T-cell (primary cell): Measurements from ENCODE around the gene SOX18. TPM values are rescaled to one million over a fixed set of nuclear protein-coding genes. Genes with fewer than 3 reads are reported as not detected.
A peak's percentile ranks its signal among the peaks of the same experiment; 100 is the strongest.

Source experiments
- ATAC-seq, 4 experiments: fragments of 200-7000 bp in 3 of 4; fragments of 150-1000 bp in 1 of 4; cut with Tn5 transposase; replicated peaks in 1 of 4; 1 replicate in 3 of 4; 2 replicates in 1 of 4; pipeline ENCODE4 v1.10.0; 2021; ENCODE audit warnings: moderate library complexity in 3 of 4, mild to moderate bottlenecking in 2 of 4, moderate number of reproducible peaks in 1 of 4
- CTCF ChIA-PET, 2 donors: fragments of 300-600 bp; sonication (Branson Sonifier 250); formaldehyde crosslinking; loops; one replicate each; lab custom pipeline; 2022; ENCODE audit warnings: antibody characterized with exemption in 2 of 2; lab: Charles Lee
- POLR2A ChIA-PET, 2 donors: fragments of 300-600 bp; sonication (Branson Sonifier 250); formaldehyde crosslinking; loops; one replicate each; lab custom pipeline; 2022; ENCODE audit warnings: antibody characterized with exemption in 2 of 2; lab: Charles Lee
- DNase-seq, 35 experiments: peaks; one replicate each; pipeline versions ENCODE4 v3.0.0 to v3.0.0-alpha.2; 2013 to 2023
- H3K27ac ChIP-seq: one replicate; pipeline ENCODE4 v1.5.1; 2013; ENCODE audit warnings: low read length
- H3K27me3 ChIP-seq, 2 experiments: replicated peaks in 1 of 2; 1 replicate in 1 of 2; 2 replicates in 1 of 2; pipeline versions ENCODE4 v1.6.1 to v1.7.0; 2013; ENCODE audit warnings: low read length in 1 of 2, mixed read lengths in 1 of 2; ENCODE audit not compliant: control insufficient read depth in 2 of 2, insufficient read depth in 2 of 2; ENCODE audit errors: extremely low read depth in 1 of 2
- H3K36me3 ChIP-seq, 2 donors: 1 replicate in 1 of 2; 2 replicates in 1 of 2; pipeline versions ENCODE4 v1.6.1 to v1.7.0; 2013; ENCODE audit warnings: low read length in 1 of 2; ENCODE audit not compliant: control insufficient read depth in 2 of 2, insufficient read depth in 1 of 2; ENCODE audit errors: extremely low read depth in 1 of 2
- H3K4me1 ChIP-seq, 2 experiments: 1 replicate in 1 of 2; 2 replicates in 1 of 2; pipeline versions ENCODE4 v1.6.1 to v1.7.0; 2013; ENCODE audit warnings: low read length in 2 of 2, mixed read lengths in 1 of 2; ENCODE audit not compliant: insufficient read depth in 2 of 2, control insufficient read depth in 1 of 2; ENCODE audit errors: extremely low read depth in 1 of 2
- H3K4me3 ChIP-seq, 2 donors: 1 replicate in 1 of 2; 2 replicates in 1 of 2; pipeline versions ENCODE4 v1.5.1 to v1.7.0; 2013; ENCODE audit warnings: mild to moderate bottlenecking in 2 of 2, low read length in 1 of 2, moderate library complexity in 1 of 2; ENCODE audit not compliant: control insufficient read depth in 1 of 2; ENCODE audit errors: extremely low read depth in 1 of 2
- H3K9me3 ChIP-seq: 2 replicates; pipeline ENCODE4 v1.7.0; 2013
- H3K27ac Mint-ChIP-seq, 2 donors: one replicate each; pipeline ENCODE4 v1.8.0; 2020 to 2021; ENCODE audit warnings: mild to moderate bottlenecking in 2 of 2, mixed read lengths in 2 of 2
- H3K27me3 Mint-ChIP-seq, 2 donors: one replicate each; pipeline ENCODE4 v1.8.0; 2021 to 2022; ENCODE audit warnings: mixed read lengths in 2 of 2
- H3K36me3 Mint-ChIP-seq: one replicate; pipeline ENCODE4 v1.8.0; 2021; ENCODE audit warnings: mixed read lengths
- H3K4me1 Mint-ChIP-seq, 3 donors: one replicate each; pipeline ENCODE4 v1.8.0; 2020 to 2022; ENCODE audit warnings: mixed read lengths in 3 of 3, mild to moderate bottlenecking in 1 of 3
- H3K4me3 Mint-ChIP-seq, 3 donors: one replicate each; pipeline ENCODE4 v1.8.0; 2020 to 2022; ENCODE audit warnings: mild to moderate bottlenecking in 3 of 3, mixed read lengths in 3 of 3, moderate library complexity in 3 of 3
- H3K9me3 Mint-ChIP-seq, 3 donors: one replicate each; pipeline ENCODE4 v1.8.0; 2020 to 2022; ENCODE audit warnings: mixed read lengths in 3 of 3
- WGBS: methylation state at CpG from one replicate; pipeline ENCODE4 v1.1.5; 2013; ENCODE audit warnings: missing lambda C conversion rate; ENCODE audit not compliant: insufficient coverage; 5-methylcytosine and 5-hydroxymethylcytosine counted together
- total RNA-seq, 35 experiments: library from RNA in 6 of 35; stranded (reverse) in 6 of 35; fragments of 120-200 nt in 1 of 35; gene quantifications; one replicate each; pipeline versions ENCODE4 v1.2.1 to v1.2.4 and lab custom pipeline; 2013 to 2026

The SOX18 gene
- total RNA-seq, 5 donors from 2014 or later (not counting 1 experiment from before 2014, with no cell fraction given): 0.35 to 0.56 (median 0.44) TPM; not detected in 2

DNA sequence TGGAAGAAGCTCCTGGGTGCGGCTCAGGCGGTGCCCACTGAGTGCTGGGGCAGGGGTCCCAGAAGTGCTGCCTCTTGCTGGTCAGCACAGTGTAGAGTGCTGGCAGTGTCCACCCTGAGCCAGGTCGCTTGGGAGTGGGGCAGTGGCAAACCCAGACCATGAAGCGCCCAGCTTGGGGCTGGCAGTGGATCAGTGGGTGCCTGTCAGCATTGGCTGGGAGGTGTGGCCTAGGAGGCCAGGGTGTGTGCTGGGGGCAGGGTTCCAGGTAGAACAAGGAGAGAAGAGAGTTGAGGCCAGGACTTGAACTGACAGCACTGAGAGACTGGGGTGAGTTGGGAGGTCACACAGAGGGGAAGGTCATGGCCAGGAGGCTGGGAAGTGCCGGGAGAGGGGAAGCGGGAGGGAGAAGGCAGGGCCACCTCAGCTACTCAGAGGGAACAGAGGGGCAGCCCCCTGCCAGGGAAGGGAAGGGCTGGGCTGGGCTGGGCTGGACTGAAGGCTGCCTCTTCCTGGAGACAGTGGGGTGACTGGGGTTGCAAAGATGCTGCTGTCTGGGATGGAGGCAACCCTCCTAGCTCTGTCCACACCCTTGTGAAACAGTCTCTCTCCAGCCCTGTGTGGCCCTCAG is 17.7 kb upstream of the SOX18 start:
- DNase-seq (no peak), ATAC-seq (no peak)
- peaks cover 11 to 88% of the 10 kb centered on the region in 2 experiments for H3K4me1 ChIP-seq
- ChIA-PET CTCF (interaction anchor here in 1 of 2 donors (0.6 kb wide), 1 partner anchor 364 kb away, joined by 4 read pairs; no protein-coding TSS in a partner anchor), POLR2A (no interaction called here)
- H3K36me3 Mint-ChIP-seq: no peaks in the 10 kb centered on the region
- H3K27ac Mint-ChIP-seq: peak overlapping the region; percentile 11 to 43
- no peaks in the 10 kb centered on the region for H3K9me3 Mint-ChIP-seq
- no peaks in the 10 kb centered on the region for H3K9me3 ChIP-seq
- peaks cover 0 to 4% of the 10 kb centered on the region in 2 donors for H3K36me3 ChIP-seq
- no peaks in the 10 kb centered on the region for H3K27me3 Mint-ChIP-seq
- H3K27me3 ChIP-seq: no peaks in the 10 kb centered on the region
- H3K4me3 Mint-ChIP-seq: peak overlapping the region in 1 of 3 donors; percentile 31
- no peak overlapping the region for H3K4me3 ChIP-seq
- peaks cover 39 to 60% (median 43%) of the 10 kb centered on the region in 3 donors for H3K4me1 Mint-ChIP-seq
- no peak overlapping the region for H3K27ac ChIP-seq
- WGBS: 94% methylated on average over 6 of the region's 6 CpGs

- no peaks in the 10 kb centered on the region for H3K9me3 Mint-ChIP-seq
- no peaks in the 10 kb centered on the region for H3K9me3 ChIP-seq
- H3K27me3 ChIP-seq: no peaks in the 10 kb centered on the region
- peaks cover 39 to 57% (median 43%) of the 10 kb centered on the region in 3 donors for H3K4me1 Mint-ChIP-seq
- H3K4me1 ChIP-seq: peaks cover 11 to 83% of the 10 kb centered on the region in 2 experiments
- CTCF ChIA-PET: no interaction called here
- no peak overlapping the region for H3K4me3 ChIP-seq
- H3K36me3 ChIP-seq: no peaks in the 10 kb centered on the region
- 23% methylated on average over 4 of the region's 5 CpGs for WGBS
- peak overlapping the region; percentile 14 to 82 (median 32) for H3K4me3 Mint-ChIP-seq
- H3K27ac Mint-ChIP-seq: peak overlapping the region; percentile 80 to 86
- peak overlapping the region; percentile 44 for H3K27ac ChIP-seq
- POLR2A ChIA-PET: interaction anchor here in 1 of 2 donors (0.6 kb wide), 2 partner anchors 283 to 358 kb away, joined by 3 to 6 read pairs; partner anchors contain the start of genes ARFRP1 and ZGPAT
- ATAC-seq (peak in 3 of 4 experiments; percentile 7 to 58 (median 8)), DNase-seq (peak in 34 of 35 experiments; percentile 30 to 76 (median 52))
- H3K27me3 Mint-ChIP-seq: no peaks in the 10 kb centered on the region
- no peaks in the 10 kb centered on the region for H3K36me3 Mint-ChIP-seq
These were observed 16.5 kb upstream of the SOX18 start for GRCh38 chr20:64065974-64066343.

GRCh38 chr20:64065062-64065973 is 15.9 kb upstream of the SOX18 start:
- Histone ChIP-seq H3K36me3 (no peaks in the 10 kb centered on the region), H3K4me3 (no peak overlapping the region), H3K27me3 (no peaks in the 10 kb centered on the region), H3K9me3 (no peaks in the 10 kb centered on the region), H3K27ac (peak overlapping the region; percentile 44), H3K4me1 (peaks cover 11 to 77% of the 10 kb centered on the region in 2 experiments)
- DNase-seq: peak in 3 of 35 experiments; percentile 25 to 44 (median 34)
- H3K27ac Mint-ChIP-seq: peak overlapping the region; percentile 80 to 86
- H3K4me1 Mint-ChIP-seq: peaks cover 39 to 53% (median 39%) of the 10 kb centered on the region in 3 donors
- ATAC-seq: peak in 1 of 4 experiments; percentile 7
- peak overlapping the region; percentile 42 to 82 (median 53) for H3K4me3 Mint-ChIP-seq
- H3K27me3 Mint-ChIP-seq: no peaks in the 10 kb centered on the region
- WGBS: 66% methylated on average over 26 of the region's 27 CpGs
- POLR2A ChIA-PET: interaction anchor here in 1 of 2 donors (0.6 kb wide), 2 partner anchors 282 to 357 kb away, joined by 3 to 6 read pairs; partner anchors contain the start of genes ARFRP1 and ZGPAT
- CTCF ChIA-PET: no interaction called here
- H3K36me3 Mint-ChIP-seq: no peaks in the 10 kb centered on the region
- no peaks in the 10 kb centered on the region for H3K9me3 Mint-ChIP-seq

DNA sequence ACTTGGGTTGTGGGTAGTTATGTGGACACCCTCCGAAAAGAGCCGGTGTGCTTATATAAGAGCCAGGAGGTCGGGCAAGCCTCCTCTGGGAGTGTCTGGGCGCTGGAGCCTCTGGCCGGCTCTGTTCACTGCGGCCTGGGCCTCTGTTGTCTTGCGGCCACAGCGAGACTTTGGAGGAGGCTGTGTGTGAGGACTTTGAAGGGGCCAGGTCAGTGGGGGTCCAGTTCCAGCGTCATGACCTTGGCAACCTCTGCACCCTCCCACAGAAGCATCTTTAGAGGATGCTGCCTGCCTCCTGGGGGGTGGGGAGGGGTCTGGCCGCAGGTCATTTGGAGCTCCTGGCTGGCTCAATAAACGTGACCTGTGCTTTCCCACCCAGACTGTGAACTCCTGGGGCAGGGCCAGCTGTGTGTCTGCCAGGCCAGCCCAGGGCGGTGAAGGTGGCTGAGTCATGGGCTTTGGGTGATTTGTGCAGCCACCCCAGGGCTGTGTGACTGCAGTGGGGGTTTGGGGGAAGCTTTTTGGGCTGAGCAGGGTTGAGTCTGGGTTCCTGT is 14.8 kb upstream of the SOX18 start:
- peak overlapping the region; percentile 82 to 88 (median 84) for H3K4me3 Mint-ChIP-seq
- peaks cover 38 to 50% (median 39%) of the 10 kb centered on the region in 3 donors for H3K4me1 Mint-ChIP-seq
- WGBS: 85% methylated on average over 10 of the region's 12 CpGs
- no peaks in the 10 kb centered on the region for H3K36me3 ChIP-seq
- peak overlapping the region; percentile 72 to 80 for H3K27ac Mint-ChIP-seq
- H3K9me3 ChIP-seq: no peaks in the 10 kb centered on the region
- no peaks in the 10 kb centered on the region for H3K9me3 Mint-ChIP-seq
- ChIA-PET CTCF (no interaction called here), POLR2A (interaction anchor here in 1 of 2 donors (0.5 kb wide), 1 partner anchor 33 kb away, joined by 4 read pairs; no protein-coding TSS in a partner anchor)
- H3K27ac ChIP-seq: no peak overlapping the region
- peaks cover 11 to 66% of the 10 kb centered on the region in 2 experiments for H3K4me1 ChIP-seq
- H3K36me3 Mint-ChIP-seq: no peaks in the 10 kb centered on the region
- ATAC-seq: no peak
- peak overlapping the region in 1 of 2 donors; percentile 52 for H3K4me3 ChIP-seq
- no peaks in the 10 kb centered on the region for H3K27me3 ChIP-seq
- DNase-seq: no peak
- no peaks in the 10 kb centered on the region for H3K27me3 Mint-ChIP-seq

GRCh38 chr20:64063389-64064144 is 14.1 kb upstream of the SOX18 start:
- 9% methylated on average over 46 of the region's 51 CpGs for WGBS
- Histone ChIP-seq H3K9me3 (no peaks in the 10 kb centered on the region), H3K27me3 (no peaks in the 10 kb centered on the region), H3K27ac (no peak overlapping the region), H3K4me3 (peak overlapping the region; percentile 52 to 54), H3K4me1 (peaks cover 11 to 60% of the 10 kb centered on the region in 2 experiments), H3K36me3 (no peaks in the 10 kb centered on the region)
- ChIA-PET POLR2A (interaction anchor here in 1 of 2 donors (0.5 kb wide), 1 partner anchor 32 kb away, joined by 4 read pairs; no protein-coding TSS in a partner anchor), CTCF (interaction anchor here in 1 of 2 donors (0.6 kb wide), 1 partner anchor 158 kb away, joined by 3 read pairs; no protein-coding TSS in a partner anchor)
- ATAC-seq (no peak), DNase-seq (peak in 1 of 35 experiments; percentile 21)
- Mint-ChIP-seq H3K27me3 (no peaks in the 10 kb centered on the region), H3K4me1 (peaks cover 38 to 45% (median 39%) of the 10 kb centered on the region in 3 donors), H3K4me3 (peak overlapping the region; percentile 82 to 88 (median 84)), H3K9me3 (no peaks in the 10 kb centered on the region), H3K36me3 (no peaks in the 10 kb centered on the region), H3K27ac (peak overlapping the region; percentile 72 to 77)
